Hair follicle dermal papilla cell (primary cell): Measurements from ENCODE around the gene RNU6-8. TPM values are rescaled to one million over a fixed set of nuclear protein-coding genes. Genes with fewer than 3 reads are reported as not detected.

Experiments
- small RNA-seq: library from RNA; depleted of rRNA; stranded (forward); fragments of <200 nt; gene quantifications from one replicate; pipeline ENCODE3, GENCODE V24; 2012
- total RNA-seq: library from RNA; depleted of rRNA; stranded (reverse); fragments of >200 nt; gene quantifications from 2 replicates; pipeline ENCODE4 v1.2.3, GENCODE V29; 2012

The RNU6-8 gene
- not detected in 2 replicates for total RNA-seq

DNA sequence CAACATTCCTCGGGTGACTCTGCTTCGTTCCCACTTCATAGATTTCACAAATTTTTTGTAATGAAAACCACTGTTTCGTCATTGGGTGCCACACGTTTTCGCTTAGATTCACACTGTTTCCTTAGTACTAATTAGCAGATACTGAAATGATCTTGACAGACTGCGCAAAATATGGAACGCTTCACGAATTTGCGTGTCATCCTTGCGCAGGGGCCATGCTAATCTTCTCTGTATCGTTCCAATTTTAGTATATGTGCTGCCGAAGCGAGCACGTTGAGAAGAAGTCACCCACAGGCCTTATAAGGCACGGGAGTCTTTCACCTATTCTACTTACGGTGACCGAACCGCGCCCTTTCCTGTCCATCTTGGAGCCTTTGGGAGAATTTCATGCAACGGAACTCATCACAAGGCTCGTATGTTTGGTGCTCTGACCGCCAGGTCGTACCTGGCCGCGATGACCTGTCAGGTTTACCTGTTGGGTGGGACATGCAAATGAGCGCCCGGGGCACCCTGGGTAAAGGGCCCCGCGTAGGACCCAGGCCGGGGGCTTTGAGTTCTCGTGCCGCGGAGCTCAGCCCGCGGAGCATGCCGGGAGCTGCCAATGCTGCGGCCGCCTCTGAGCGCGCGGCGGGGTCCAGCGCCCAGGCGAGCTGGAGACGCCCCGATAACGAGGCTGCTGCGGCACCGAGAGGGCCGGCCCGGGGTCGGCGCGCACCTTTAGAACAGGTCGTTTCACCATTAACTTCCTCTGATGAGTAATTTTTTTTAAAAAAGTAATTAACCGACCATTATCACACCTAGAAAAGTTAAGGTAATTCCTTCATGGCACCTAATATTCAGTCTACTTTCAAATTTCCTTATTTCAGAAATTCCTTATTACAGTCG is at the start of gene RNU6-8:
TSS of gene RNU6-8 (minus strand) at position 272 of the 885 bp plus-strand sequence.

DNA sequence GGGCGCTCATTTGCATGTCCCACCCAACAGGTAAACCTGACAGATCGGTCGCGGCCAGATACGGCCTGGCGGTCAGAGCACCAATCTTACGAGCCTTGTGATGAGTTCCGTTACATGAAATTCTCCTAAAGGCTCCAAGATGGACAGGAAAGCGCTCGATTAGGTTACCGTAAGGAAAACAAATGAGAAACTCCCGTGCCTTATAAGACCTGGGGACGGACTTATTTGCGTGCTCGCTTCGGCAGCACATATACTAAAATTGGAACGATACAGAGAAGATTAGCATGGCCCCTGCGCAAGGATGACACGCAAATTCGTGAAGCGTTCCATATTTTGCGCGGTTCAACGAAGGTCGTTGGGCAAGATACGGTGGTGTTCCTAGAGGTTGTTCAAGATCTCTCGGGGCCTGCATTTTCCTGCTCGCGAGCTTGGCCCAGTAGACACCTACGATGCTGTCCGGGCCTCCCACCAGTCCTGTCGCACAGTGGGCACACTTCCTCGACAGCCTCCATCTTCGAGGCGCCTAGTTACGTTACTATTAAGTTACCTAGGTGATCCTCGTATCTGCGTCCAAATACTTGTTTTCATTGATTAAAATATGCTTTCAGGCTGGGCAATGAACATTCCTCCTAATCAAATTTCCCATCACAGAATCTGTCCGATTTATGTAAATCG is 1.1 kb downstream of the RNU6-8 start, which contains the start of gene RNU6-7:
TSS of gene RNU6-7 (plus strand) at position 230 of the 675 bp plus-strand sequence.

Small RNAs within 50 kb of the gene (small RNA-seq; reads per million reads assigned to genes)
- gene RNU6-7, result not detected
- 13.4 reads per million, percentile 93 among the genes with 10 or more reads in this experiment for gene RNU6-8

Other genes with a start within 250 kb of the RNU6-8 start
- 77.6 and 88.9 TPM in 2 replicates for gene ARHGAP5, start 126.0 kb downstream of the RNU6-8 start, total RNA-seq
- gene RNU6-7, start 1.2 kb downstream of the RNU6-8 start, total RNA-seq, result not detected in 2 replicates
- gene AKAP6, start 126.0 kb upstream of the RNU6-8 start, total RNA-seq, result 2.1 and 2.9 TPM in 2 replicates